Measurements from ENCODE around the gene HLA-DMB.

The HLA-DMB gene

GRCh38 chr6:32935551-32936238 lies 5.1 kb downstream of the HLA-DMB start:
- no peak for TF ChIP-seq EGR1 (IDR thresholded peaks at IDR 0.05)
- TF ChIP-seq TEAD4 (IDR thresholded peaks at IDR 0.05) = no peak
- no peak for TF ChIP-seq ZBTB7A (IDR thresholded peaks at IDR 0.05; ENCODE audit: low read depth)
- TF ChIP-seq TCF12 (IDR thresholded peaks at IDR 0.05; ENCODE audit: low read depth) = no peak
- no peak for TF ChIP-seq NFIC (IDR thresholded peaks at IDR 0.05)
- no peak for TF ChIP-seq FOXM1 (IDR thresholded peaks at IDR 0.05; ENCODE audit: borderline replicate concordance, low read depth)
- TF ChIP-seq RAD21 (IDR thresholded peaks at IDR 0.05; ENCODE audit: low read depth) = no peak
- TF ChIP-seq, protein P1, sequence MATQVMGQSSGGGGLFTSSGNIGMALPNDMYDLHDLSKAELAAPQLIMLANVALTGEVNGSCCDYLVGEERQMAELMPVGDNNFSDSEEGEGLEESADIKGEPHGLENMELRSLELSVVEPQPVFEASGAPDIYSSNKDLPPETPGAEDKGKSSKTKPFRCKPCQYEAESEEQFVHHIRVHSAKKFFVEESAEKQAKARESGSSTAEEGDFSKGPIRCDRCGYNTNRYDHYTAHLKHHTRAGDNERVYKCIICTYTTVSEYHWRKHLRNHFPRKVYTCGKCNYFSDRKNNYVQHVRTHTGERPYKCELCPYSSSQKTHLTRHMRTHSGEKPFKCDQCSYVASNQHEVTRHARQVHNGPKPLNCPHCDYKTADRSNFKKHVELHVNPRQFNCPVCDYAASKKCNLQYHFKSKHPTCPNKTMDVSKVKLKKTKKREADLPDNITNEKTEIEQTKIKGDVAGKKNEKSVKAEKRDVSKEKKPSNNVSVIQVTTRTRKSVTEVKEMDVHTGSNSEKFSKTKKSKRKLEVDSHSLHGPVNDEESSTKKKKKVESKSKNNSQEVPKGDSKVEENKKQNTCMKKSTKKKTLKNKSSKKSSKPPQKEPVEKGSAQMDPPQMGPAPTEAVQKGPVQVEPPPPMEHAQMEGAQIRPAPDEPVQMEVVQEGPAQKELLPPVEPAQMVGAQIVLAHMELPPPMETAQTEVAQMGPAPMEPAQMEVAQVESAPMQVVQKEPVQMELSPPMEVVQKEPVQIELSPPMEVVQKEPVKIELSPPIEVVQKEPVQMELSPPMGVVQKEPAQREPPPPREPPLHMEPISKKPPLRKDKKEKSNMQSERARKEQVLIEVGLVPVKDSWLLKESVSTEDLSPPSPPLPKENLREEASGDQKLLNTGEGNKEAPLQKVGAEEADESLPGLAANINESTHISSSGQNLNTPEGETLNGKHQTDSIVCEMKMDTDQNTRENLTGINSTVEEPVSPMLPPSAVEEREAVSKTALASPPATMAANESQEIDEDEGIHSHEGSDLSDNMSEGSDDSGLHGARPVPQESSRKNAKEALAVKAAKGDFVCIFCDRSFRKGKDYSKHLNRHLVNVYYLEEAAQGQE (IDR thresholded peaks at IDR 0.05; ENCODE audit: low read depth) = no peak
- no peak for TF ChIP-seq TAF1 (IDR thresholded peaks at IDR 0.05; ENCODE audit: low read depth)
- TF ChIP-seq, protein P2, sequence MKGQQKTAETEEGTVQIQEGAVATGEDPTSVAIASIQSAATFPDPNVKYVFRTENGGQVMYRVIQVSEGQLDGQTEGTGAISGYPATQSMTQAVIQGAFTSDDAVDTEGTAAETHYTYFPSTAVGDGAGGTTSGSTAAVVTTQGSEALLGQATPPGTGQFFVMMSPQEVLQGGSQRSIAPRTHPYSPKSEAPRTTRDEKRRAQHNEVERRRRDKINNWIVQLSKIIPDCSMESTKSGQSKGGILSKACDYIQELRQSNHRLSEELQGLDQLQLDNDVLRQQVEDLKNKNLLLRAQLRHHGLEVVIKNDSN (IDR thresholded peaks at IDR 0.05) = no peak
- no peak for TF ChIP-seq EP300 (IDR thresholded peaks at IDR 0.05; ENCODE audit: borderline replicate concordance)
- TF ChIP-seq CEBPB (IDR thresholded peaks at IDR 0.05) = no peak
- TF ChIP-seq YY1 (IDR thresholded peaks at IDR 0.05; ENCODE audit: low read depth) = no peak
- TF ChIP-seq, protein P3, sequence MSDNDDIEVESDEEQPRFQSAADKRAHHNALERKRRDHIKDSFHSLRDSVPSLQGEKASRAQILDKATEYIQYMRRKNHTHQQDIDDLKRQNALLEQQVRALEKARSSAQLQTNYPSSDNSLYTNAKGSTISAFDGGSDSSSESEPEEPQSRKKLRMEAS (IDR thresholded peaks at IDR 0.05) = no peak
- no peak for TF ChIP-seq CREB1 (IDR thresholded peaks at IDR 0.05; ENCODE audit: low read depth)

DNA sequence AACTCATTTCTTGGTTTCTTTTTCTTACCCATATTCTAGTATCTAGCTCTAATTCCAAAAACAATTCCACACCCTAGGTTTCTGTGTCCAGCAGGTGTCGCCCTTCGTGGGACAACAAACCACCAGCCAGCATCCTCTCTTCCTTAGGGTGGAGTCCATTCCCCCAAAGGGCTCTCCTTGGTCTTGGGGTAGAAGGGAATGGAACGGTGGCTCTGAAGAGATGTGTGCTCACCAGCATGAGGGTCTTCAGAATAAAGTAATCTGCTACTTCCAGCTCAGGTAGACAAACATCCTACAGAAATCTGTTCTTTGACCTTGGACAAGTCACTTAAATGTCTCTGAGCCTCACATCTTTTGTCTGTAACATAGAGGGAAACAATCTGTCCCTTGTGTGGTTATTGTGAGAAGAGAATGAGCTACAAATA lies 7.2 kb downstream of the HLA-DMB start:
- no peak for TF ChIP-seq TCF12 (IDR thresholded peaks at IDR 0.05; ENCODE audit: low read depth)
- no peak for TF ChIP-seq ZBTB7A (IDR thresholded peaks at IDR 0.05; ENCODE audit: low read depth)
- TF ChIP-seq RAD21 (IDR thresholded peaks at IDR 0.05; ENCODE audit: low read depth) = peak; percentile 71
- TF ChIP-seq, protein P2 (IDR thresholded peaks at IDR 0.05) = no peak
- TF ChIP-seq CREB1 (IDR thresholded peaks at IDR 0.05; ENCODE audit: low read depth) = no peak
- TF ChIP-seq NFIC (IDR thresholded peaks at IDR 0.05) = no peak

DNA sequence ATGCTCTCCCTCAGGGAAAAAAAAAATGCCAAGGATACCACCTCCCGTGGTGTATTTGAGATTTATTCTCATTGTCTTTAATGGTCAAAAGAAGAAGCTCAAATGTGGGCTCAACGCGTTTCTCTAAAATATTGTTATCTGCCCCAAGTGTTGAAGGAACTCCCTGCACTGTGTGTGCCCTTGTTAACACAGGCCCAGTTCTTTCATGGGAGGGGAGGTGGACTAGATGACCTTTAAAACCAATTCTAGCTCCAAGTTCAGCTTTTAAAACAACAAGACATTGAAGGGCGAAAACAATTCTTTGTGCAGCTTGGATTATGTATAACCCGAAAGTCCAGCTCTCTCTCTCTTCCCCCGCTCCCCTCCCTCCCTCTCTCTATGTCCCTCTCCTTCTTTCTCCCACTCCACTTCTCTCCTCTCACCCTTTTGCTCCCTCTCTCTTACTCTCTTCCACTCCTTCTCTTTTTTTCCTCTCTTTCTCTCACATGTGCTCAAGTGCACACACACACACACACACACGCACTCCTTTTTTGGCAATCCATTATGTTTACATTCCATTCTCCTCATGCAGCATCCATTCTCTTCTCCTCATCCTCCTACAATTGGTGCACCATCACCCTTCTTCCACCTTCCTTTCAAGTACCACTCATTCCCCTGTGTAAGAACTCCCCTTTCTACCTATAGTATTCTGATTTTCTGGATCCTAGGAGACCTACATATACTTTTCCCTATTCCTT lies 8.5 kb downstream of the HLA-DMB start:
- TF ChIP-seq EGR1 (IDR thresholded peaks at IDR 0.05) (no peak), NFIC (IDR thresholded peaks at IDR 0.05) (no peak), EP300 (IDR thresholded peaks at IDR 0.05; ENCODE audit: borderline replicate concordance) (no peak), TAF1 (IDR thresholded peaks at IDR 0.05; ENCODE audit: low read depth) (no peak), CEBPB (IDR thresholded peaks at IDR 0.05) (no peak)

DNA sequence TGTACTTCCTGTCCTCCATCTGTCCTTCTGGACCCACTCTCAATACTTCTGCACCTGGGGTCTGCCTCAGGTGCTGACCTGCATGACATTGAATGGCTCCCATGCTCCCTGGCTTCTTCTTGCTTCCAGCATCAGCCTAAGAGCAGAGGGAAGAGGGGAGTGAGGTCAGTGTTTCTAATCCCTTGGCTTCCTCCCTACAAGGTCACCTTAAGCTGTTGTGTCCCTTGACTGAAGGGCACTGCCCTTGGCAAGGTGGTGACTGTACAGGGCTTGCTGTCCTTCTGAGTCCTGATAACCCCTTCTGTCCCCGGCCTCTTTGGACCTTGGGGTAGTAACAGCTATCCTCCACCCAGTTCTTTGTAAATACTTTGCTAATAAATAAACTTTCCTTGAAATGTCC lies 9.6 kb downstream of the HLA-DMB start:
- TF ChIP-seq ZBTB7A (IDR thresholded peaks at IDR 0.05; ENCODE audit: low read depth) = no peak
- TF ChIP-seq NFIC (IDR thresholded peaks at IDR 0.05) = no peak
- no peak for TF ChIP-seq FOXM1 (IDR thresholded peaks at IDR 0.05; ENCODE audit: borderline replicate concordance, low read depth)
- TF ChIP-seq YY1 (IDR thresholded peaks at IDR 0.05; ENCODE audit: low read depth) = no peak
- TF ChIP-seq, protein P2 (IDR thresholded peaks at IDR 0.05) = no peak
- no peak for TF ChIP-seq TAF1 (IDR thresholded peaks at IDR 0.05; ENCODE audit: low read depth)
- TF ChIP-seq EGR1 (IDR thresholded peaks at IDR 0.05) = no peak
- TF ChIP-seq, protein P3 (IDR thresholded peaks at IDR 0.05) = no peak
- no peak for TF ChIP-seq CREB1 (IDR thresholded peaks at IDR 0.05; ENCODE audit: low read depth)
- no peak for TF ChIP-seq EP300 (IDR thresholded peaks at IDR 0.05; ENCODE audit: borderline replicate concordance)
- TF ChIP-seq RAD21 (IDR thresholded peaks at IDR 0.05; ENCODE audit: low read depth) = no peak
- TF ChIP-seq TCF12 (IDR thresholded peaks at IDR 0.05; ENCODE audit: low read depth) = no peak
- TF ChIP-seq, protein P1 (IDR thresholded peaks at IDR 0.05; ENCODE audit: low read depth) = no peak

DNA sequence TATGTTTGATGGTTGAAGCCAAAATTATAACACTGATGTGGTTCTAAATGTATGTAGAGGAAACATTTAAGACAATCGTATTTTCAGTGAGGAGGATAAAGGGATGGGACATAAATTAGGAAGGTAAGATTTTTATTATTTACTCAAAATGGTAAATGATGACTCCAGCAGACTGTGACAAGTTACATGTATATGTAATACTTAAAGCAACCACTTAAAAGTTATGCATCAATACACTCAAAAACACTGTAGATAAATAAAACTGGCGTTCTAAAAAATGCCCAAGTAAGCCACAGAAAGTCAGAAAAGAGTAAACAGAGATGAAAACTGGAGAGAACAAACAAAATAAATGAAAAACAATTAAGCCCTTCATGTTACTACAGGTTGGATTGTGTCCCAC lies 18.7 kb downstream of the HLA-DMB start:
- no peak for TF ChIP-seq TCF12 (IDR thresholded peaks at IDR 0.05; ENCODE audit: low read depth)
- TF ChIP-seq, protein P2 (IDR thresholded peaks at IDR 0.05) = no peak
- TF ChIP-seq FOXM1 (IDR thresholded peaks at IDR 0.05; ENCODE audit: borderline replicate concordance, low read depth) = no peak
- TF ChIP-seq TAF1 (IDR thresholded peaks at IDR 0.05; ENCODE audit: low read depth) = no peak
